Testis (tissue), 3 donors: ENCODE data around the gene BTG2. TPM values are rescaled to one million over a fixed set of nuclear protein-coding genes. Genes with fewer than 3 reads are reported as not detected.
A peak's percentile ranks its signal among the peaks of the same experiment; 100 is the strongest.
"Not testable (repeated sequence)": the region's sequence is repeated elsewhere in the genome, so short reads cannot be mapped to it uniquely, and the experiment has no call there.

ENCODE experiments used
- DNase-seq: peaks from one replicate; pipeline ENCODE4 v3.0.0-alpha.2; 2019
- H3K27ac ChIP-seq, 2 donors: fragments of 200-600 bp; sonication (generic); one replicate each; pipeline ENCODE4 v1.5.1; 2019
- H3K27me3 ChIP-seq: fragments of 200-600 bp; sonication (generic); one replicate; pipeline ENCODE4 v1.5.1; 2019
- H3K36me3 ChIP-seq: fragments of 200-600 bp; sonication (generic); one replicate; pipeline ENCODE4 v1.5.1; 2017; ENCODE audit warnings: low read depth; ENCODE audit errors: missing control alignments
- H3K4me1 ChIP-seq: fragments of 200-600 bp; sonication (generic); one replicate; pipeline ENCODE4 v1.5.1; 2019
- H3K4me3 ChIP-seq, 2 donors: fragments of 200-600 bp; sonication (generic); one replicate each; pipeline ENCODE4 v1.5.1; 2017 to 2019
- H3K9me3 ChIP-seq: fragments of 200-600 bp; sonication (generic); one replicate; pipeline ENCODE4 v1.5.1; 2017
- CTCF ChIP-seq, 3 experiments: fragments of 450-650 bp in 2 of 3; fragments of 200-600 bp in 1 of 3; sonication (generic) in 1 of 3; IDR thresholded peaks; one replicate each; pipeline ENCODE4 v1.5.1; 2016 to 2019; ENCODE audit warnings: antibody characterized with exemption in 3 of 3, mild to moderate bottlenecking in 2 of 3, moderate library complexity in 1 of 3
- POLR2A ChIP-seq: fragments of 450-650 bp; IDR thresholded peaks from one replicate; pipeline ENCODE4 v1.6.1; 2017; ENCODE audit warnings: antibody characterized with exemption, mild to moderate bottlenecking, moderate library complexity
- WGBS, 2 donors: methylation state at CpG; one replicate each; pipeline ENCODE4 v1.1.5; 2018; 5-methylcytosine and 5-hydroxymethylcytosine counted together
- intact Hi-C: fragments of 100-400 bp; cut with DNase I; formaldehyde crosslinking; loops from one replicate; pipeline ENCODE4 v1.15.1; 2023; ENCODE audit warnings: low total_unique reads
- polyA plus RNA-seq: library from polyadenylated mRNA; stranded (reverse); fragments of 350-450 nt; fragmentation: Illumina TruSeq; extraction: RNeasy Lipid Tissue Mini Kit (QIAGEN cat#74804); gene quantifications from one replicate; pipeline ENCODE4 v1.2.3, GENCODE V29; 2014; ENCODE audit warnings: low read depth, low replicate concordance; ENCODE audit not compliant: insufficient read depth
- total RNA-seq, 2 donors: library from RNA; depleted of rRNA; stranded (reverse); fragments of >200 nt; gene quantifications; one replicate each; pipeline ENCODE4 v1.2.3, GENCODE V29; 2016

Gene BTG2
- total and polyA plus RNA-seq, 3 donors from 2014 or later, result 14.5 to 25.4 (median 23.8) TPM

- WGBS, 2 donors, result 86 to 100% methylated on average over 1 of the region's 1 CpG
- TF ChIP-seq POLR2A, result no peak
- no peak for TF ChIP-seq CTCF (IDR thresholded peaks at IDR 0.05)
- Histone ChIP-seq H3K4me3 (no peak overlapping the region), H3K36me3 (no peaks in the 10 kb centered on the region), H3K27me3 (no peaks in the 10 kb centered on the region), H3K4me1 (peaks cover 23% of the 10 kb centered on the region), H3K27ac (no peak overlapping the region), H3K9me3 (no peaks in the 10 kb centered on the region)
- no peak for DNase-seq
- intact Hi-C loops, result no loop called here
Measured at GRCh38 chr1:203308923-203309331, 3.6 kb downstream of the BTG2 start.

- intact Hi-C loops, result no loop called here
- Histone ChIP-seq H3K9me3 (no peaks in the 10 kb centered on the region), H3K27ac (no peak overlapping the region), H3K36me3 (no peaks in the 10 kb centered on the region), H3K4me1 (peaks cover 18% of the 10 kb centered on the region), H3K4me3 (no peak overlapping the region), H3K27me3 (no peaks in the 10 kb centered on the region)
- TF ChIP-seq CTCF (IDR thresholded peaks at IDR 0.05), result no peak
- no peak for TF ChIP-seq POLR2A
- 92 to 97% methylated on average over 3 of the region's 3 CpGs for WGBS, 2 donors
- no peak for DNase-seq
Measured at GRCh38 chr1:203311368-203312301, 6.3 kb downstream of the BTG2 start.

- WGBS, 2 donors, result 89 to 96% methylated on average over 4 of the region's 4 CpGs
- H3K36me3 ChIP-seq, intact Hi-C loops, DNase-seq, H3K27ac ChIP-seq, H3K9me3 ChIP-seq, H3K27me3 ChIP-seq, H3K4me3 ChIP-seq, H3K4me1 ChIP-seq: not testable (repeated sequence)
Measured at GRCh38 chr1:203314025-203314759, 8.9 kb downstream of the BTG2 start.

GRCh38 chr1:203316626-203317093 is 11.3 kb downstream of the BTG2 start:
- Histone ChIP-seq H3K27ac (peak overlapping the region in 1 of 2 donors; percentile 27), H3K4me3 (no peak overlapping the region), H3K4me1 (peaks cover 7% of the 10 kb centered on the region), H3K27me3 (no peaks in the 10 kb centered on the region), H3K9me3 (no peaks in the 10 kb centered on the region), H3K36me3 (no peaks in the 10 kb centered on the region)
- WGBS, 2 donors, result 26 to 41% methylated on average over 4 of the region's 4 CpGs
- no peak for DNase-seq
- no peak for TF ChIP-seq CTCF (IDR thresholded peaks at IDR 0.05)
- intact Hi-C loops, result no loop called here

- DNase-seq, result no peak
Measured at GRCh38 chr1:203317429-203318228, 12.3 kb downstream of the BTG2 start.

More at GRCh38 chr1:203317429-203318228, 12.3 kb downstream of the BTG2 start:
- no peak overlapping the region for H3K4me3 ChIP-seq
- intact Hi-C loops, result no loop called here
- H3K9me3 ChIP-seq, result no peaks in the 10 kb centered on the region
- peaks cover 7% of the 10 kb centered on the region for H3K4me1 ChIP-seq
- H3K27ac ChIP-seq, result no peak overlapping the region
- whole genome bisulfite sequencing, 2 donors, result 81 to 90% methylated on average over 7 of the region's 7 CpGs
- H3K36me3 ChIP-seq, result no peaks in the 10 kb centered on the region
- TF ChIP-seq POLR2A, result no peak
- H3K27me3 ChIP-seq, result no peaks in the 10 kb centered on the region
